HCT116 (cell line): ENCODE measurements around the gene UGT1A7. TPM values are rescaled to one million over a fixed set of nuclear protein-coding genes. Genes with fewer than 3 reads are reported as not detected.

Source experiments
- ATAC-seq: fragments of 200-7000 bp; cut with Tn5 transposase; 2 replicates; pipeline ENCODE4 v1.9.1; 2020; ENCODE audit warnings: mild to moderate bottlenecking, moderate library complexity
- BruUV-seq: library from RNA; stranded (reverse); fragments of 400-500 nt; replicated peaks from 2 replicates; lab custom pipeline; 2021; lab: Mats Ljungman, UMichigan
- CTCF ChIA-PET: fragments of 300-600 bp; sonication (Branson Sonifier 250); formaldehyde crosslinking; loops from one replicate; lab custom pipeline; 2021; ENCODE audit warnings: antibody characterized with exemption; lab: Charles Lee
- POLR2A ChIA-PET: fragments of 300-600, 350-600 bp; sonication (Branson Sonifier 250); formaldehyde crosslinking; loops from one replicate; lab custom pipeline; 2021; ENCODE audit warnings: antibody characterized with exemption; lab: Charles Lee
- RAD21 ChIA-PET, 2 experiments: fragments of 300-600 bp; sonication (Branson Sonifier 250); formaldehyde crosslinking; loops; one replicate each; lab custom pipeline; 2023; ENCODE audit warnings: low total read pairs in 2 of 2; ENCODE audit not compliant: uncharacterized antibody in 2 of 2, unreplicated experiment in 2 of 2, low non-redundant PET in 1 of 2; lab: Charles Lee
- DNase-seq: peaks from one replicate; pipeline ENCODE4 v3.0.0-alpha.2; 2010; ENCODE audit warnings: low read depth, low spot score
- H2AFZ ChIP-seq: fragments of 200-600 bp; shearing (Covaris generic), sonication (generic); 2 replicates; pipeline ENCODE4 v1.6.1; 2017; ENCODE audit warnings: low read depth, mixed run types, mixed read lengths, antibody characterized with exemption, low read length; ENCODE audit not compliant: poor library complexity, severe bottlenecking
- H3K27ac ChIP-seq: 2 replicates; pipeline ENCODE4 v1.5.1; 2012; ENCODE audit warnings: low read depth, low read length
- H3K27me3 ChIP-seq: fragments of 200-600 bp; sonication (generic); 2 replicates; pipeline ENCODE4 v1.6.1; 2016; ENCODE audit warnings: mixed run types, low read length, mixed read lengths; ENCODE audit not compliant: insufficient read depth
- H3K36me3 ChIP-seq, 2 experiments: fragments of 200-500 bp in 1 of 2; fragments of 200-600 bp in 1 of 2; sonication (Bioruptor generic) in 1 of 2; sonication (generic) in 1 of 2; 2 replicates each; pipeline versions ENCODE4 v1.5.1 to v1.6.1; 2014 to 2016; ENCODE audit warnings: low read length in 2 of 2, inconsistent platforms in 1 of 2, mixed read lengths in 1 of 2, mixed run types in 1 of 2; ENCODE audit not compliant: insufficient read depth in 2 of 2, control insufficient read depth in 1 of 2
- H3K4me1 ChIP-seq, 2 experiments: fragments of 200-600 bp in 1 of 2; sonication (generic) in 1 of 2; 2 replicates each; pipeline versions ENCODE4 v1.5.1 to v1.6.1; 2012 to 2017; ENCODE audit warnings: low read length in 2 of 2, inconsistent platforms in 1 of 2, mild to moderate bottlenecking in 1 of 2, mixed read lengths in 1 of 2, mixed run types in 1 of 2, moderate library complexity in 1 of 2; ENCODE audit not compliant: insufficient read depth in 2 of 2, control insufficient read depth in 1 of 2
- H3K4me2 ChIP-seq: fragments of 200-600 bp; sonication (generic); 2 replicates; pipeline ENCODE4 v1.6.1; 2017; ENCODE audit warnings: mixed run types, low read length, mixed read lengths
- H3K4me3 ChIP-seq, 2 experiments: fragments of 200-600 bp in 1 of 2; sonication (generic) in 1 of 2; replicated peaks in 1 of 2; 2 replicates each; pipeline ENCODE4 v1.5.1; 2011 to 2016; ENCODE audit warnings: low read length in 2 of 2, control low read depth in 1 of 2, low read depth in 1 of 2, mild to moderate bottlenecking in 1 of 2, mixed read lengths in 1 of 2, mixed run types in 1 of 2
- H3K79me2 ChIP-seq: fragments of 200-600 bp; sonication (generic); 2 replicates; pipeline ENCODE4 v1.6.1; 2017; ENCODE audit warnings: mild to moderate bottlenecking, mixed run types, low read length, moderate library complexity, mixed read lengths; ENCODE audit not compliant: insufficient read depth
- H3K9ac ChIP-seq: fragments of 200-600 bp; sonication (generic); 2 replicates; pipeline ENCODE4 v1.6.1; 2016; ENCODE audit warnings: low read length, mixed read lengths
- H3K9me2 ChIP-seq: fragments of 200-600 bp; sonication (generic), shearing (Covaris generic); 2 replicates; pipeline ENCODE4 v1.6.1; 2017; ENCODE audit warnings: mixed run types, mild to moderate bottlenecking, moderate library complexity; ENCODE audit not compliant: insufficient read depth
- H3K9me3 ChIP-seq, 2 experiments: fragments of 200-500 bp in 1 of 2; fragments of 200-600 bp in 1 of 2; sonication (Bioruptor generic) in 1 of 2; sonication (generic) in 1 of 2; 2 replicates each; pipeline ENCODE4 v1.6.1; 2014 to 2017; ENCODE audit warnings: low read length in 2 of 2, mixed read lengths in 2 of 2, inconsistent platforms in 1 of 2, low read depth in 1 of 2, mild to moderate bottlenecking in 1 of 2, mixed run types in 1 of 2, moderate library complexity in 1 of 2; ENCODE audit not compliant: control insufficient read depth in 1 of 2, insufficient read depth in 1 of 2
- H4K20me1 ChIP-seq: fragments of 200-600 bp; sonication (generic), shearing (Covaris generic); 2 replicates; pipeline ENCODE4 v1.6.1; 2017; ENCODE audit warnings: mixed run types, mild to moderate bottlenecking, moderate library complexity; ENCODE audit not compliant: insufficient read depth
- ATF3 ChIP-seq: IDR thresholded peaks from 2 replicates; pipeline ENCODE4 v1.6.1; 2012
- CBX3 ChIP-seq: IDR thresholded peaks from 2 replicates; pipeline ENCODE4 v1.6.1; 2012; ENCODE audit warnings: low read depth
- CTCF ChIP-seq, 3 experiments: fragments of 200-600 bp in 1 of 3; sonication (generic) in 1 of 3; IDR thresholded peaks in 2 of 3; conservative IDR thresholded peaks in 1 of 3; 2 replicates each; pipeline ENCODE4 v1.5.1; 2012 to 2017; ENCODE audit warnings: low read depth in 2 of 3, low read length in 2 of 3, antibody characterized with exemption in 1 of 3, borderline replicate concordance in 1 of 3, control low read depth in 1 of 3, mild to moderate bottlenecking in 1 of 3, mixed read lengths in 1 of 3, mixed run types in 1 of 3, moderate library complexity in 1 of 3; ENCODE audit not compliant: insufficient read depth in 1 of 3
- EGR1 ChIP-seq: IDR thresholded peaks from 2 replicates; pipeline ENCODE4 v1.6.1; 2012; ENCODE audit warnings: low read depth
- ELF1 ChIP-seq: IDR thresholded peaks from 2 replicates; pipeline ENCODE4 v1.6.1; 2012; ENCODE audit warnings: low read depth, borderline replicate concordance
- FOSL1 ChIP-seq: IDR thresholded peaks from 2 replicates; pipeline ENCODE4 v1.6.1; 2012; ENCODE audit warnings: low read depth
- JUND ChIP-seq: IDR thresholded peaks from 2 replicates; pipeline ENCODE4 v1.6.1; 2012
- POLR2A ChIP-seq: IDR thresholded peaks from 2 replicates; pipeline ENCODE4 v1.7.0; 2011; ENCODE audit warnings: borderline replicate concordance; ENCODE audit not compliant: insufficient read depth, insufficient read length; ENCODE audit errors: extremely low read depth
- SIN3A ChIP-seq: IDR thresholded peaks from 2 replicates; pipeline ENCODE4 v1.6.1; 2012; ENCODE audit warnings: low read depth
- SRF ChIP-seq: IDR thresholded peaks from 2 replicates; pipeline ENCODE4 v1.6.1; 2012; ENCODE audit warnings: low read depth
- ZBTB33 ChIP-seq: IDR thresholded peaks from 2 replicates; pipeline ENCODE4 v1.6.1; 2011; ENCODE audit warnings: mild to moderate bottlenecking, low read length, moderate library complexity; ENCODE audit not compliant: insufficient replicate concordance; ENCODE audit errors: extremely low read depth
- ZNF274 ChIP-seq: fragments of 200-500 bp; sonication (Bioruptor generic); IDR thresholded peaks from 2 replicates; pipeline ENCODE4 v1.6.1; 2014; ENCODE audit warnings: mild to moderate bottlenecking, low read depth, low read length, inconsistent platforms
- intact Hi-C: fragments of 100-400 bp; cut with micrococcal nuclease; formaldehyde crosslinking; loops from 2 replicates; pipeline ENCODE4 v1.10.0; 2022
- total RNA-seq: library from RNA; stranded (reverse); gene quantifications from one replicate; pipeline ENCODE4 v1.2.1, GENCODE V29; 2021; ENCODE audit not compliant: unreplicated experiment

Gene UGT1A7
- total RNA-seq, 1 experiment from 2014 or later: not detected

- POLR2A ChIA-PET: no interaction called here
- Histone ChIP-seq H3K36me3 (no peaks in the 10 kb centered on the region), H3K27me3 (no peaks in the 10 kb centered on the region), H3K9ac (no peak overlapping the region), H3K4me1 (peaks cover 5 to 9% of the 10 kb centered on the region in 2 experiments; a peak in 3 of 4 replicates), H3K4me3 (0 out of 4 replicates have a peak overlapping the region, but pooled peaks of 1 of the 2 experiments have one; percentile 2), H4K20me1 (no peaks in the 10 kb centered on the region), H3K9me2 (no peaks in the 10 kb centered on the region), H3K4me2 (peak overlapping the region; percentile 49), H3K27ac (no peak overlapping the region), H2AFZ (no peak overlapping the region), H3K79me2 (no peaks in the 10 kb centered on the region), H3K9me3 (no peaks in the 10 kb centered on the region)
- BruUV-seq: no TSS peak
- CTCF ChIA-PET: no interaction called here
- RAD21 ChIA-PET: no interaction called here
- ATAC-seq (no peak; the same call in 1 of the 2 replicates), DNase-seq (no peak)
- intact Hi-C loops: no loop called here
- TF ChIP-seq EGR1 (peak; percentile 23; the same call in 1 of the 2 replicates), SRF (no peak)
These were observed 119.8 kb downstream of the UGT1A7 start for GRCh38 chr2:233801357-233802131.

- H3K79me2 ChIP-seq: no peaks in the 10 kb centered on the region
- POLR2A ChIA-PET: no interaction called here
- TF ChIP-seq ELF1 (no peak), CTCF (IDR thresholded peaks at IDR 0.05 in 2 of 3, conservative IDR thresholded peaks at IDR 0.05 in 1 of 3; ENCODE audit: borderline replicate concordance in 1 of 3, insufficient read depth in 1 of 3, low read depth in 2 of 3, low read length in 2 of 3) (no peak), EGR1 (no peak), POLR2A (no peak), ZBTB33 (no peak), FOSL1 (no peak), ZNF274 (no peak), CBX3 (no peak), SIN3A (no peak), ATF3 (no peak), JUND (no peak)
- TF ChIP-seq, all 23 proteins: peak for 0
- no peak for DNase-seq
- Histone ChIP-seq H3K9me3 (no peaks in the 10 kb centered on the region), H4K20me1 (no peaks in the 10 kb centered on the region), H2AFZ (no peak overlapping the region), H3K9ac (no peak overlapping the region), H3K27me3 (no peaks in the 10 kb centered on the region), H3K4me2 (no peak overlapping the region), H3K4me1 (peaks cover 5 to 9% of the 10 kb centered on the region in 2 experiments; a peak in 3 of 4 replicates), H3K9me2 (no peaks in the 10 kb centered on the region), H3K36me3 (no peaks in the 10 kb centered on the region), H3K4me3 (no peak overlapping the region), H3K27ac (no peak overlapping the region)
- no TSS peak for BruUV-seq
- intact Hi-C loops: no loop called here
- ATAC-seq: no peak
- CTCF ChIA-PET: no interaction called here
- RAD21 ChIA-PET: no interaction called here
These were observed 120.6 kb downstream of the UGT1A7 start for GRCh38 chr2:233802132-233802815.
